A673 (cell line): ENCODE measurements around the gene ABITRAM.
"Not testable (repeated sequence)": the region's sequence is repeated elsewhere in the genome, so short reads cannot be mapped to it uniquely, and the experiment has no call there.

Experiments used
- CTCF ChIP-seq: fragments of 300-800, 200-600 bp; sonication (generic); conservative IDR thresholded peaks from 2 replicates; pipeline ENCODE4 v1.5.1; 2017; ENCODE audit warnings: low read depth, mild to moderate bottlenecking, antibody characterized with exemption, low read length, moderate library complexity, mixed read lengths
- EZH2 ChIP-seq: fragments of 200-600 bp; sonication (generic); IDR thresholded peaks from 2 replicates; pipeline ENCODE4 v1.6.1; 2017; ENCODE audit warnings: borderline replicate concordance, low read depth, mild to moderate bottlenecking, mixed read lengths, antibody characterized with exemption, low read length; ENCODE audit not compliant: poor library complexity, severe bottlenecking

GRCh38 chr9:108971392-108971791 lies 37.2 kb downstream of the ABITRAM start:
- not testable (repeated sequence) for TF ChIP-seq CTCF, EZH2
